ENCODE data around the gene XXYLT1.

Gene XXYLT1

DNA sequence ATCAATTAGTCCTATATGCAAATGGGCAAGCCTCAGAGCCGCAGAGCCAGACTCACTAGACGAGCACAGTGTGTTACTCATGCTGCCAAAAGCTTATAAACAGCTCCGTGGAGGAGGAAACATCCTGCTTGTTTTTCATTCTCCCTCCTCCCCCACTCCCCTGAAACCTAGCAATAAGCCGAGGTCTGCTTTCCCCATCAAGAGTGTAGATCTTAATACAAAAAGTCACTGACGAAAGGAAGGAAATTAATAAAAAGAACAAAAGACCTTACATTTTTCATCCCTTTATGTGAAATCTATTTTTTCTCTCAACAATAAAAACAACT, 88.5 kb downstream of the XXYLT1 start:
- no peak for TF ChIP-seq Cebpa-rat (IDR thresholded peaks at IDR 0.05)
- no peaks in the 10 kb centered on the region for H3K27me3 ChIP-seq
- peak overlapping the region; percentile 93 for H3K4me2 ChIP-seq
- H3K4me3 ChIP-seq = no peak overlapping the region
- peaks cover 80% of the 10 kb centered on the region for H3K4me1 ChIP-seq
- no peaks in the 10 kb centered on the region for H4K20me1 ChIP-seq
- no peaks in the 10 kb centered on the region for H3K9me3 ChIP-seq
- no peaks in the 10 kb centered on the region for H3K36me3 ChIP-seq
- H3K9ac ChIP-seq = no peak overlapping the region
- no peak overlapping the region for H3K27ac ChIP-seq

DNA sequence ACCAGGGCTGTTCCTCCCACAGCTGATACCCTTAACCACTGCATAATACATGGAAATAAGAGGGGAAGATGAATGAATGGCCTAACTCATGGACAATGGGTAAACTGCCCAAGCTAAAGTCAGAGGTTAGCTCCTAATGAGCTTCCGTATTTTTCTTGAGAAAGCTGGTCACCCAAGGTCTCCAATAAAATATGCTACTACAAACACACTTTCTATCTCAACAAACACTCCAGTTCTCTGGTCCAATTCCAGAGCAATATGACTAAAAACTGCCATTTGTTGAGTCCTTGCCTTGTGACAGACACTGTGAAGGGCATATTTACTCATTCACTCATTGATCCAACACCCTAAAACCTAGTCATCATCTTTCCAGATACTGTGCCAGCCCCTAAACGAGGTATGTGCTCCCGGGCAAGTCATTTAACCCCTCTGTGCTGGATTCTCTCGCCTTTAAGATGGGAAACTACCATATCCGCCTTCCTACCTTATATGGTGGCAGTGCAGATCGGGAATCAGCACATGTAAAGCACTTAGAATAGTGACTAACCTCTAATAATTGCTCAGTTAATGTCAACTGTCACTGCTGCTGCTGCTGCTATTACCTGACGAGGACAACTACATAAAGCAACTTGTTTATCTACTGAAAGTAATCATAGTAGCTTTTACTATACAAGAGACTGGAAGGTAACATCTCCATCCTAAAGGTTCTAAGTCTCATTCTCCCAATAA, 89.1 kb downstream of the XXYLT1 start:
- Histone ChIP-seq H3K4me3 (no peak overlapping the region), H3K27me3 (no peaks in the 10 kb centered on the region), H4K20me1 (no peaks in the 10 kb centered on the region), H3K4me1 (peaks cover 85% of the 10 kb centered on the region), H3K27ac (no peak overlapping the region), H3K9me3 (no peaks in the 10 kb centered on the region), H3K9ac (no peak overlapping the region), H3K4me2 (peak overlapping the region; percentile 93), H3K36me3 (no peaks in the 10 kb centered on the region)
- TF ChIP-seq Cebpa-rat (IDR thresholded peaks at IDR 0.05) = no peak

DNA sequence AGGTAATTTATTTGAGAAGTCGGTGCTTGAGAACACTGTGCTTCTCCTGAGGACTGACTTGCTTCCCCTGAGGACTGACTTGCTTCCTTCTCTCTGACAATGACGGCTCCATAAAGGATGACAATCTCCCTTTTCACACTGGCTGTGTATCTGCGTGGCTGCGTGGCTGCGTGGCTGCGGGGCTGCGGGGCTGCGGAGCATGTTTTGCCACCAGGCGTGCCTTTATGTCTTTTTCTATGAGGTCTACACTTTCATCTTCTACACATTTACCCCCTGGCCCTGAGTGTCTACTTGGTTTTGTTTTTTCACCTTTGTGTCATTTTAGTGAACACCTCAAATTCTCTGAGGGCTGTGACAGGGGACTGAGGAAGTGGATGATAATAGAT, 89.9 kb downstream of the XXYLT1 start:
- Histone ChIP-seq H3K27me3 (no peaks in the 10 kb centered on the region), H3K9ac (no peak overlapping the region), H3K4me1 (peaks cover 89% of the 10 kb centered on the region), H3K36me3 (no peaks in the 10 kb centered on the region), H3K4me3 (no peak overlapping the region), H3K27ac (no peak overlapping the region), H4K20me1 (no peaks in the 10 kb centered on the region), H3K4me2 (peak overlapping the region; percentile 93), H3K9me3 (no peaks in the 10 kb centered on the region)
- TF ChIP-seq Cebpa-rat (IDR thresholded peaks at IDR 0.05) = no peak

DNA sequence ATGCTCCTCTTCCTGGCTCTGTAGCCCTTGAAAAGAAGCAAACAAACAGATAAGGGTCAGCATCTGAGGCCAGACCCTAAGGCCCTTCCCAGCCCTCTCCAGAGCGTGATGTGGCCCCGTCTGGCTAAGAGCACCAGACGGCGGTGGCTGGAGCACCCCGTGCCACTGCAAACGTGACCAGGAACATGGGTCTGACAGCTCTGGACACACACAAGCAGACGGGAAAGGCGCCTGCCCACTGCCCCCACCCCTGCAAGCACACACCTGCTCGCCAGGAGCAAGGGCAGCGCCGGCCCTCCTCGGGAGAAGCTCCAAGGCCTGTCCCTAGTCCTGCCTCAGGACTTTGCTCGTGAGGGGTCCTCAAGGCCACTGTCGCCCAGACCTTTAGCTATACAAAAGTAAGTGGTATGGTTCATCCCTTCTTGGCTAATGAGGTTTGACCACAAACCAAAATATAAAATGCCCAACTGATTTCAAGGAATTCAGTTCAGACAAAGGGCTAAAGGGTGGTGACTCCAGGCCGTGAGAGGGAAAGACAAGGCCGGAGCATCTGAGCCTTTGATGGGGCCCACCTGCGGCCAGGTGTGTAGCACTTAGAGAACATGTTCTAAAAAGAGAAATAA, 90.4 kb downstream of the XXYLT1 start:
- Histone ChIP-seq H3K27me3 (no peaks in the 10 kb centered on the region), H3K4me1 (peaks cover 89% of the 10 kb centered on the region), H3K4me3 (peak overlapping the region; percentile 31), H3K36me3 (0 out of 2 replicates have a peak, but pooled peaks cover under 1% of the 10 kb centered on the region), H3K4me2 (peak overlapping the region; percentile 93), H3K9ac (peak overlapping the region; percentile 69), H3K9me3 (no peaks in the 10 kb centered on the region), H3K27ac (peak overlapping the region; percentile 68), H4K20me1 (no peaks in the 10 kb centered on the region)
- TF ChIP-seq Cebpa-rat (IDR thresholded peaks at IDR 0.05) = no peak

DNA sequence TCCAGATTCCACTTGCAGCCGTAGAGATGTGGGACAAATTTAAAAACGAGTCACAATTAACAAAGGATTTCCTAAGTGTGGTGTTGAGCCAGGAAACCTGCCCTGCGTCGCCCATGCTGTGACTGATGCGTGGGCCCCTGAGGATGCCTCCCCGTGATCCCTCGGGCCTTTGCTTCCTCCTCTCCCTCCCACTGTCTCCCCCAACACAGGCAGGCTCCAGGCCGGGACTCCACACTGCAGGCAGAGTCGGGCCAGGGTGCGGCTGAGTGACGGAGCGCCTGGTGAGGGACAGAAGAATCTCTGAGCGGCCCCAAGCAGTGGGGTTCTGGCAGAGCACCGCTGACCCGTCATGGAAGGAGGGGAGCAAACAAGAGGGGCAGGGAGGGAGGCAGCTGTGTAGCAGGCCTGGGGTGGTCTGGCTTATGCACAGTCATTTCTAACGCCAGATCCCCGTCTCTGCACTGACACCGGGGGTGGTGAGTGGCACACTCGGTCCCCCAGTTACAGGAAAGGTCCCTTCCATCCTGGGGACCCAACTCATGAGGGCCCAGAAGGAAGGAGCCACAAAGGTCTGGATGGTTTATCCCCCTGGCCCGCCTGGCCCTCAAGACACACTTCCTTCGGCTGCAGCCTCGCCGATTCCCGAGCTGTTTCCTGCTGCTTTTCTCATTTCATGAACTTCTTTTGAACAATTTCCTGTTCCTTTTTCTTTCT, 91.0 kb downstream of the XXYLT1 start:
- H3K9ac ChIP-seq = peak overlapping the region; percentile 69
- no peaks in the 10 kb centered on the region for H3K27me3 ChIP-seq
- H3K4me3 ChIP-seq = peak overlapping the region; percentile 31
- H3K36me3 ChIP-seq = peaks cover 6% of the 10 kb centered on the region; the same call in 1 of the 2 replicates
- no peaks in the 10 kb centered on the region for H3K9me3 ChIP-seq
- peaks cover 89% of the 10 kb centered on the region for H3K4me1 ChIP-seq
- TF ChIP-seq Cebpa-rat (IDR thresholded peaks at IDR 0.05) = no peak
- peak overlapping the region; percentile 68 for H3K27ac ChIP-seq
- no peaks in the 10 kb centered on the region for H4K20me1 ChIP-seq
- peak overlapping the region; percentile 93 for H3K4me2 ChIP-seq

DNA sequence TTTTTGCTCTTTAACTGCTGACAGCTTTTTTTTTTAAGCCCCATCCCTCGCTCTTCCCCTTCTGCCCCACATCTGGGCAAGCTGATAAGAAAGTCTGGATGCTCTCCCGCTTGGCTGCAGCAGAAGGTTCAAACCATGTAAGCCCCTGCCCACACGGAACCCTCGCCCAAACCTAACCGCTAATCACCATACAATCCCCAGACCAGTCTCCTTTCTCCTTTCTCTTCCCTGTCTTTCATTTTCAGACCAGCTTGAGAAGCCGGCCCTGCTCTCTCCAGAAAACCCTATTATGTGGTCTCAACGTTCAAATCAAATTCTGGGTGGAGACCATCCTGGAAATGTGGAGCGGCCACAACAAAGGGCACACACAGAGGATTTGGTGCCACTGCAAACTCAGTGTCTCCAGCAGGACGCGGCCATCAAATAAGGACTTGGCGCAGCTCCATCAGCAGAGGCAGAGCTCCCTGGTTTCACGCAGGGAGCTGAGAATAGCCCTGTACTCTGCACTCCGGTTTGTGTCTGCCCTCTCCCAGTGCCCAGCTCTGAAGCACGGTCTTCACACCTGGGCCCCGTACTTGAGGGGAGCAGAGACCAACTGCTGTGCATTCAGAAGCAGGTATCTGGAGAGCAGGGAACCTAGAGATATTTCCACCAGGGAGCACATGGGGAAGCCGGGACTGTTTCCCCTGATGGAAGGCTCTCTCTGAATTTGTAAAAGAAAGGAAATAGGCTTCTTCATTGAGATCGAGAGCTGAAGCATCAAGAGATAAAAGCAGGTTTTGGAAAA, 92.6 kb downstream of the XXYLT1 start:
- Histone ChIP-seq H3K27me3 (no peaks in the 10 kb centered on the region), H3K4me1 (peaks cover 94% of the 10 kb centered on the region), H3K4me2 (peak overlapping the region; percentile 93), H3K27ac (peak overlapping the region; percentile 41; the same call in 1 of the 2 replicates), H3K9me3 (no peaks in the 10 kb centered on the region), H3K4me3 (no peak overlapping the region), H3K36me3 (peaks cover 6% of the 10 kb centered on the region; the same call in 1 of the 2 replicates), H3K9ac (peak overlapping the region; percentile 21; the same call in 1 of the 2 replicates), H4K20me1 (no peaks in the 10 kb centered on the region)
- no peak for TF ChIP-seq Cebpa-rat (IDR thresholded peaks at IDR 0.05)

DNA sequence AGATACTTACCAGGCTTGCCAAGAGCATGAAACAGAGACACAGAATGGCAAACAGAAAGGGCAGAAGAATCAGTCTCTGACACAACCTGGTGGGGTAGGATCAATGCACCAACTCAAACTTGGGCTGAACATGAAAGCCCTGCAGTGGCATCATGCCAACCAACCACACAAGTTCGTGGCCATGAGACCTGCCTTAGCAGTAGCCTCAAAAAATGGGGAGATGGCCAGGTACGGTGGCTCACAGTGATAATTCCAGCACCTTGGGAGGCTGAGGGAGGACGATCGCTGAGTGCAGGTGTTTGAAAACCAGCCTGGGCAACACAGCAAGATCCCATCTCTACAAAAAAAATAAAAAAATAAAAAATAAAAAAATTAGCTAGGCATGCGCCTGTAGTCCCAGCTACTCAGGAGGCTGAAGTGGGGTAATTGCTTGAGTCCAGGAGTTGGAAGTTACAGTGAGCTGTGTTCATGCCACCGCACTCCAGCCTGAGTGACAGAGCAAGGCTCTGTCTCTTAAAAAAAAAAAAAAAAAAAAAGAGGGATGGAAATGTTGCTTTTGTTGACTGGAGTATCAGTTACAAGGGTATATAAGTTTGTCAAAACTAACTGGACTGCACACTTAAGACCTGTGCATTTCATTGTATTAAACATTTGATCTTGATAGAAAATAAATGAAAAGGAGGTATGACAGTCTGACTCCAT, 93.4 kb downstream of the XXYLT1 start:
- H3K27me3 ChIP-seq = no peaks in the 10 kb centered on the region
- H3K4me1 ChIP-seq = peaks cover 93% of the 10 kb centered on the region
- H4K20me1 ChIP-seq = no peaks in the 10 kb centered on the region
- H3K27ac ChIP-seq = peak overlapping the region; percentile 41; the same call in 1 of the 2 replicates
- peaks cover 6% of the 10 kb centered on the region; the same call in 1 of the 2 replicates for H3K36me3 ChIP-seq
- H3K4me3 ChIP-seq = no peak overlapping the region
- peak overlapping the region; percentile 93 for H3K4me2 ChIP-seq
- no peaks in the 10 kb centered on the region for H3K9me3 ChIP-seq
- peak overlapping the region; percentile 21; the same call in 1 of the 2 replicates for H3K9ac ChIP-seq
- TF ChIP-seq Cebpa-rat (IDR thresholded peaks at IDR 0.05) = no peak

DNA sequence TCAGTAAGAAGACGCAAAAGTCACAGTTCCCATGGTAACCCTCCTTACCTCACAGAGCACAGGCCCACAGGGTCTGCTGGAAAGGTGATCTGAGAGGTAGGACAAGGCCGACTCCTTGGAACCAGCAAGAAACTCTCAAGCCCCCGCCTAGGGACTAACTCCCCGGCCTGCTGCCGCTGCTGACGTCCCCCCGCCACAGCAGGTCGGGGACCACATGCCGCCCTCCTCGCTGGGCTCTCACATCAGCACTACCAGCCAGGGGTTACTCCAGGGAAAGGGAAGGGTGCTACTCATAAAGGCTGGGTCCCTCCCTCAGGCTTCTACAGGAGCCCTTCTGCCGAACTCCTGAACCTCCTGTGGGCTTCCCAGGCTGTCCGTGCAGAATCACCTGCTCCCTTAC, 94.2 kb downstream of the XXYLT1 start:
- Histone ChIP-seq H3K27ac (no peak overlapping the region), H4K20me1 (no peaks in the 10 kb centered on the region), H3K9me3 (no peaks in the 10 kb centered on the region), H3K9ac (no peak overlapping the region), H3K4me2 (no peak overlapping the region), H3K4me1 (peaks cover 93% of the 10 kb centered on the region), H3K36me3 (peaks cover 6% of the 10 kb centered on the region; the same call in 1 of the 2 replicates), H3K4me3 (no peak overlapping the region), H3K27me3 (no peaks in the 10 kb centered on the region)
- TF ChIP-seq Cebpa-rat (IDR thresholded peaks at IDR 0.05) = no peak

Measured in BLaER1 (cell line).